ENCODE results near the gene EVX1.
A peak's percentile ranks its signal among the peaks of the same experiment; 100 is the strongest.

Gene EVX1

DNA sequence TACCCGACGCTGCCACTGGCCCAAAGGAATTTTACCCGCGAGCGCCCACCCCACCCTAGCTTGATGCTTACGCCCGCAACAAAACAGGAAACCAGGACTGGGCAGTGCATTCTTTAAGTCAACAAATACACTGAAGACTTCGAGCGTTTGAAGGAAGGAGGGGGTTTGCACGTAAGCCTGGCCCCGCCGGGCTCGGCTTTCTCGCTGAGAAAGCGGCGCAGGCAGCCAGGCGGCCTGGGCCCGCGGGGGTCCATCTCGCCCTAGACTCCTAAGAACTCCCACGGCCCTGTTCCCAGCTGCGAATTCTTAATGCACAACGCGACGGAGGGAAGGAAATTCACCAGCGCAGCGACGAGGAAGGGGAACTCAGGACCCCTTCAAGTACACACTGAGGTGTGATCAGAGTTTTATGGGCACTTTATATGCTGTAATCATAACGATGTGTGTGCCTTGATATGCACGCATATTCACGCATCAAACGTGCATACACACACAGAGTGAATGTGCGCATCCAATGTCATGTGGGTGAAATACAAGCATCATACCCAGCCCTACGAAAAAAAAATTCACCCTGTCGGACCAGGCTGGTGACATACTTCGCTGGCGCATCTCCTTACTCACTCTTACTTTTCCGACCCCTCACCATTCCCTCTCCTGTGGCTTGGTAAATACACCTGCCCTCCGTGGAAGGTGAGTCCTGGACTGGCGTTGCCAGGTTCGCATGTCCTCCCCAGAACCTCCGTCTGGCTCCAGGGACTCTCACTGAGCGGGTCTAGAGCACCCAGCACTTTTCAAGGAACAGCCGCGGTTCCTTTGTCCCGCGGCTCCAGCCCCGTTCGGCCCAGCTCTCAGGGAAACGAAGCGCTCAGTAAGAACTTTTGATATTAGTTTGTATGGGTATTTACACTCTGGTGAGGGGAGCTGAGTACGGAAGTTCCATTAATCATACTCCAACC is 37.0 kb upstream of the EVX1 start:
- DNase-seq (ENCODE audit: low read depth in 2 of 2) = no peak

DNA sequence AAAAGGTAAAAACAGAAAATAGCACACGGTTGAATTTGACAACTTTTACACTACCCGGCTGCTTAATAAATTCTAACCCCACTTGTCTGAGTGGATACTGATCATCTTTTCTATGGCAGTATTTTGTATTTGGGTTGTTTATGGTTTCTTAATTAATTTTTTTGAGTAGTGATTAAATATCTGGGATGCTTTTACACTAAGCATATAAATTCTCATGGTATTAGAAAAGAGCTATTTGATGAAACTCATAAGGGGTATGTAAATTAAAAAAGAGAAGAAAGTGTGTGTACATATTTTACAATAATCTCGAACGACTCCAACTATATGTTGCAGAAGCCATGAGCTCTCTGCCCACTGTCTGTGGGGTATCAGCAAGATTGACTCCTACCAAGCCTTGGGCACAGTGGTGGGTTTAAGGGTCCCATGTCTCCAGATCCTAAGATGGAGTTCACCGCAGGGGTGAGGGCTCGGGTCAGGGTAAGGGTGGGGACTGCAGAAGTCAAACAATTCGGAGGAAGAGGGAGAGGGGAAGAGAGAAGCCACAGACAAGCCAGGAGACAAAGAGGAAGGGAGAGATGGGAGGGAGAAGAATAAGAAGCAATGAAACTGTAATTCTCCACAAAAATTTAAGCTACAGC is 35.1 kb upstream of the EVX1 start:
- no peak for DNase-seq (ENCODE audit: low read depth in 2 of 2)

DNA sequence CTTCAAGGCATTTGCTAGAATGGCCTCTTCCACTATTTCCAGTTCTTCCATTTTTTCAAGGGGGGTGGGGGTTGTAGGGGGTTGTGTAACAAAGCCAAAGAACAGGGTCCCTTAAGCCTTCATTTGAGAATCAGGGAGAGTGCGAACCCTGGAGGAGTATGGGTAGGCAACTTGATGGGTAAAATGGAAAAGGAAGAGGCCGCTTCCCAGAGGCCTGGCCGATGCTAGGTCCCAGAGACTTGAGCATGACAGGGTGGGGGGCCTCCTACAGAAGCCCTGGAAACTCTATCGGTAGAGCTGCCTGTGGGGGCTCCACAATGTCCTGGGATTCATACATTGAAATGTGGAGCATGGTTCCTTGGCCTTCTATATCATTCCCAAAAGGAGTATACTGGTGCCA is 33.6 kb upstream of the EVX1 start:
- no peak for DNase-seq (ENCODE audit: low read depth in 2 of 2)

DNA sequence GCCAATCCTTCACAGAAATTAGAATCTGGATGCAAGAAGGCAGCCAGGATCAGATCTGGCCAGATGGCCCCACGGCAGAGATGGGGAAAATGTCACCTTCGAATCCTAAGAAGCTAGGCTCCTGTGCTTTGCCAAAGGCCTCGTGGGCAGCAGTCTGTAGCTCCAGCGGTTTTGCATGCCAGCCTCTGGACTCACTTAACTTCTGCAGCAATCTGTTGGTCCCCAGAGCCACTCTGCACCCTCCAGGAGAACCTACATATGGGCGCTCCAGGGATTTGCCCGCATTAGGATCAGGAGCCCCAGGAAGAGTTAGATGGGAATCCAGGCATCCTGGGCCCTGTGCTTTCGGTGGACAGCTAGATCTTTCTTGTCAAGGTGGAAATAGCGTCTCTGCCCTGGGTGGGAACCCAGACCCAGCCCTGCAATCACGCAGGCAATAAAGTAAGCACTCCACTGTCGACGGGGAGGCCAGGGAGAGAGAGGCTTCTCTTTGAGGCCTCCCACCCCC is 32.6 kb upstream of the EVX1 start:
- DNase-seq (ENCODE audit: low read depth in 2 of 2) = no peak

DNA sequence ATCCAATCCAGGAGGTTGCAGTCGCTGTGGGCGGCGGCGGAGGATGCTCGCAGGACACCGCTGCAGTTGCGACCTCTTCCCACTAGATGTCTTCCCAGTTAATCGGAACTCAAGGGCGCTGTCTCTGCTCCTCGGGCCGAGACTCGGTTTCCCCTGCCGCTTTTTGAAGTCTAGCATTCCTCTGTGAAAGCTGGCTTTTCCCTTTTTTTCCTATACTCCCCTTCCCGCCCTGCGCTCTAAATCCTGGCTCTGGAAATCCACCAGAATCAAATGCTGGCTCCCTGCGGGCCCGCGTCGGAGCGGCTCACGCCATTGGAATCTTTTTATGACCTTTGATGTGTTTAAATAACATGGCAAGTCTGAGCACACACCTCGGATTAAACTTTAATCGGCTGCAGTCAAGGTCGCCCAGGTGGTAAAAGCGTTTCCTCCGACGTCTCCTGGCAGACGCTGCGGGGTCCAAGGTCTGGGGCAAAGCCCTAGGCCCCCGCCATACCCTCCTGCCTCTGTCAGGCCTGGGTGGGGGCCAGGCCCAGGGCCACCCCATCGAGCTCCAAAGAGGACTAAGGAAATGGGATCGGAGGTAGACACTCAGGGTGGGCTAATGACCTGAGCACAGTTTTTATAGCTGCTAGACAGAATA is 32.0 kb upstream of the EVX1 start:
- peak in 1 of 2 donors; percentile 45 for DNase-seq (ENCODE audit: low read depth in 2 of 2)

DNA sequence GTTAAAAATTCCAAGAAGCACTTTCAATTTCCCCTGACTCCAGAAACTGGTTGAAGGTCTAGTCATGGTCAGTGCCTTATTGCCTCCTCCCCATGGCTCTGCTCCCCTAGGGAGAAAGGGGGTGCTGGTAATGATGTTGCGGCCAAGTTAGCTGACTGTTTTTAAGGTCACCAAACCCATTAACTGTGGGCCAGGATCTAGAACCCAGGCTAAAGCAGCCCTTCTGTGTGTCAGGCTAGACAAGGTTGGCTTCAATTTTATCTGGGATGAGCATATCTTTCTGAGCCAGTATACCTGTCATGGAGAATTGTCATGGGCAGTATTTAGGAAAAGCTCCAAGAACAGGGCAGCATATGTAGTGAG is 31.5 kb upstream of the EVX1 start:
- no peak for DNase-seq (ENCODE audit: low read depth in 2 of 2)

DNA sequence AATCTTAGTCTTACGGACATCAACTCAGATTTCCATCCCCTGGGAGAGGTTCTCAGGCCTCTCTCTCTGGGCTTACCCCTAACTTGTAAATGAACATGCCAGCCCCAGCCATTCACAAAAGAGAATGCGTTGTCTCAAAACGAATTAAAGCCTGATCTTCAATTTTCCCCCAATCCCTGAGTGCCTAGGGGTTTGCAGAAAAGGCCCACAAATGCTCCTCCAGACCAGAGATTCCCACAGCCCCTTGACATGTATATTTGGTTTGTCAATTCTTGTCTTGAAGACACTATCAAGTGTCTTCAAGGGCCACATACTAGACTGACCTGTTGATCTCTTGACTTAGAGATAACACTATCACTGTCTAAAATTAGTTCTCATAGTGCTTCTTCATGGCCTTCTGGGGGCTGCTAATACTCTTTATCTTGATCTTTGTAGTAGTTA is 30.8 kb upstream of the EVX1 start:
- DNase-seq (ENCODE audit: low read depth in 2 of 2) = no peak

DNA sequence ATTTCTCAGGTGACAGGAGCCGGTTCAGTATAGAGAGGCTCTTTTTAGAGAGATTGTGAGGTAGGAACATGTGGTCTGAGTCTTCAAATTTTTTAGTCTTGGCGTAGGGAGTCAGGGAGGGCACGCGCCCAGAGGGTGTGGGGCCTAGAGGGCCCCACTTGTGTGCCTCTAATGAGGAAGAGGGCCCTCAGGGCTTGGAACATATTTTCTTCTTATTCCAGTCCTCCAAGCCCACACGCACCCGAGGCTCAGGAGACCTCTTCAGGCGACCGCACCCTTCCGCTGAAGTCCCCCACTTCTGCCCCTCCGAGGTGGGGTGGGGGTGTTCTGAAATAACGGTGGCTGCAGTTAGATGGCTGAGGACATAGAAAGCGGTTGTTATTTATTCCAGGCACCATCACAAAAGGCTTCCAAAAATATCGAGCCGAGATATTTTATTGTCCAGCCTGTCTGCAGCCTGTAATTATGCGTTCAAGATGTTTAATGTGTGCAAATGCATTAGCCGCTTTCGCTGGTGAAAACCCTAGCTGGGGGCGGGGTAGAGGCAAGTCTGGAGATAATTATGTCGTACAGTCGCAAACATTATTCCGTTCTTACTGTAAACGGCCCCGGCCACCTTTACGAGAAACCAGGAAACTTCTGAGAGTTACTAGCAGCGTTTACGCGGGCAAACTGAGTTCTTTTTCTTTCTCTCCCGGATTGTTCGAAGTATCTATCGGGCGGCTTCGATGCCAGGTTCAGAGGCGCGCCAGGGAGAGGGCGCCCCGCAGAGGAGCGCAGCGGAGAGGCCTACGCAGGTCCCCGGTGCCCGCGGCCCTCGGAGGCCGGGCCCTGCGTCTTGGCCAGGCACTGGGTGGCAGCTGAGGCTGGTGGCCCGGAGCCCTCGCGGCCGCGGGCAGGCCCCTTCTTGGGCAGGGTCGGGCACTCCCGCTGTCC is 29.8 kb upstream of the EVX1 start:
- no peak for DNase-seq (ENCODE audit: low read depth in 2 of 2)

DNA sequence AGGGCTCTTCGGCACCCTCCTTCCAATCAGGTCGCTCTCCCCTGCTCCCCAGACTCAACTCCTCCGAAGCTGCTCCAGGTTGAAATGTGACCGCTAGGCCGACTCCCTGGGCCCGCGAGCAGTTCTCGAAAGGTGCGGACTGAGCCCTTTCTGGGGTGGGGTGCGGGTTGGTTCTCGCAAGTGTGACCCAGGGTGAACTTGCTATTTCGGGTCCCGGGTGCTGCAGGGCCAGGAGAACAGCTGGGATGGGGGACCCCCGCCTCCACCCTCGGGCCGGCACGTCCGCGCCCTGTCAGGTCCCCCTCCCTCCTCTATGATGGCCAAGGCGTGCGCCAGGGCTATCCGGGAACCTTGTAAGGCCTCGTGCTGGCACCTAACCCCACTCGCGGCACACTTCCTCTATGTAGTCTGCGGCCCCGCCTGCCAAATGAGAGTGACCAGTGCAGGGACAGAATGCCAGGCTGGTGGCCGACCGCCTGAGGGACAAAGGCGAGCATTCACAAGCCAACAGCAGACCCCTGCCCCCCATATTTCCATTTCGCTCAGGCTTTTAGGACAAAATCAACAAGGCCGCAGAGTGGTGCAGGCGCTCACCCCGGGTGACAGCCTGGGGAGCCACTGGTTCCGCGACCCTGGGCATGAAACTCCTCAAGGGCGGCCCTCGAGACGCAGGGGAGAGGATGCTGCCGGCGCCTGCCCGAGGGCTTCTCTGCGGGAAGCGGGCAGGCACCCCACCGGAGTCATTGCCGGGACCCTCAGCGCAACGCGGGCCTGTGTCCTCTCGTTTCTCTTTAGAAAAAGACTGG is 29.0 kb upstream of the EVX1 start:
- no peak for DNase-seq (ENCODE audit: low read depth in 2 of 2)

DNA sequence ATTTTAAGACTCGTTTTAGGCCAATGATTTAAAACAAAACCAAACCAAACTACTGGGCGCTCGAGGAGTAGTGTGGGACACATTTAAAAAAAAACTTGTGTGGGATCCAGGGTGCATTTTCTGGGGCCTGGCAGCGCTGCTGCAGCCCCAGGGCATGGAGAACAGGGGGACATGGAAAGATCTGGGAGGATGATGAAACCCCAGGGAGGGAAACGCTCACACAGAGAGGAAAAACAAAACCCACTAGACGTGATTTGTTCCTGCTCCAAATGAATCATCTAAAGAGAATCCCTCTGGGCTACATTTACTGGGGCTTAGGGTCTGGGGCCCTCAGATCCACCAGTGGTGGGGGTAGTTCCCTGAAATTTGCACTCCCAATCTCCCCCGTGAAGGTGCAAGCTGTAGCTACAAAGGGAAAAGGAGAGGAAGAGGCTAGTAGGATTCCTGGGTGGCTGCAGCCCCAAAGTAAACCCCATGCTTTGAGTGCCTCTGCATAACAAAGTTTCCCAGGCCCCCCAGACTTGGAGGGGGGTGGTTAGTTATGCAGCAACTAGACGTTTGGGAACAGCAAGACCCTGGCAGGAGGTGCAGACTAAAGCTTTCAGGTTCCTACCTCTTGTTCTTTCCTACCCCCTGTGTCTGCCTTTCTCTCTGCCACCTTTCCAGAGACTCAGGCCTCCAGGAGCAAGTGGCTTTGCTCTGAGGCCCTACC is 28.2 kb upstream of the EVX1 start:
- DNase-seq (ENCODE audit: low read depth in 2 of 2) = no peak

DNA sequence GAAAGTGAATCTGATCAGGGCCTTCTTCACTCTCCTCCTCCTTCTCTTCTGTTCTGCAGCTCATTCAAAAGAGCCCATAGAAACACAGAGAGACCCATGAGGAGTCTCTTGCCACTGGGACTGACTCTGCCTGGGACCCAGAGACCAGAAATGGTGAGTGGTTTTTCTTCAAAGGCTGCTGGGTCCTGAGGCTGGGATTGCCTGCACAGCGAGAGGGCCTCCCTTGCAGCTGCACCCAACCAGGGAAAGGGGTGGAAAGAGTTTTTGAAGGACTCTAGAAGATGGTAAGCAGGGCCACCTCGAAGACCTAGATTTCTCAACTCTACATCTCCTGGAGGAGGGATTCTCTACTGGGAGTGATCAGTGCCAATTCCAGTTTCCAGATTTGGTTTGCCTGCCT is 27.2 kb upstream of the EVX1 start:
- DNase-seq (ENCODE audit: low read depth in 2 of 2) = no peak

DNA sequence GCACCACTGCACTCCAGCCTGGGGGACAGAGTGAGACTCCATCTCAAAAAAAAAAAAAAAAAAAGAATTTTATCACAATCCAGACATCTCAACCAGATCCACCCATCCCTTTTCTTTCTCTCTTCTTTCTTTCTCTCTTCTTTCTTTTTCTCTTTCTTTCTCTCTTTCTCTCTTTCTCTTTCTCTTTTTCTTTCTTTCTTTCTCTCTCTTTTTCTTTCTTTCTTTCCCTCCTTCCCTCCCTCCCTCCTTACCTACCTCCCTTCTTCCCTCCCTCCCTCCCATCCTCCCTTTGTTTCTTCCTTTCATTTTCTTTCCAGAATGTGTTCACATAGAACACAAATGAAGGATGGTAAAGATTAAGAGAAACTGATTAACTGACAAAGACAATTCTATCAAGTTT is 24.7 kb upstream of the EVX1 start:
- no peak for DNase-seq (ENCODE audit: low read depth in 2 of 2)

DNA sequence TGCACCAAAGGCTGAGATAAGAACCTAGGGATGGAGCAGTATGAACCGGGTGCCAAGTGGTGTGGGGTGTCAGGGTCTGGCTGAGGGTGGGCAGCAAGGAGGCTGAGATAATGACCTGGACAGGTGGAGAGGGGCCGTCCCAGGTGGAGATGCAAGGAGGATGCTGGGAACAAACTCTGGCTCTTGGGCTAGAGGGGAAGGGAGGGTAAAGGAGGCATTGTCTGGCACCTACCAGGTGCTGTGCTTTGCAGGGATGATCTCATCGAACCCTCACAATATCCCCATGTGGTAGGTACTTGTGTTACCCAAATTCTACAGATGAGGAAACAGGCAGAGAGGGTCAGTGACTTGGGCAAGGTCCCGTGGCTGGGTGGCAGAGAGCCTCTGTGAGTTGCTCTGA is 22.8 kb upstream of the EVX1 start:
- DNase-seq (ENCODE audit: low read depth in 2 of 2) = no peak

DNA sequence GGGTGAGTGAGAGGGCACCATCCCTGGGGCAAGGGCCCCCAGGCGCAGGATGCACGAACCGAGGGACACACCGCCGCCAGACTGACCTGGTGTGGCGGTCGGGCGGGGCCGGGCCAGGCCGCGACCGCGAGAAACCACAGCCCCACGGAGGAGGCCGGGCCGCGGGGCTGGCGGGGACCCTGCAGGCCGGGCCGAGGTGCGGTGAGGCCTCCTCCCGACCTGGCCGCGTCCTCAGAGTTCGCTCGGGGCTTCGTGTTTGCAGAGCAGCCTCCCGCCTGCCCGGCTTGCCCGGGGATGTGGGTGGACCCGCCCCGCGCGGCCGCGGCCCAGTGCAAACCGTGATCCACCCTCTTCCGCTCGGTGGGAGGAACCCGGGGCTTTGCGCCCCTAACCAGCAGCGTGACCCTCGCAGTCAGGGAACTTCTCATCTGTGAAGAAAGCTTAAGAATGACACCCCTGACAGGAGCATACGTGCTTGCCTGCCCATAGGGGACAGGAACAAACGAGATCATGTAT is 22.1 kb upstream of the EVX1 start:
- no peak for DNase-seq (ENCODE audit: low read depth in 2 of 2)

DNA sequence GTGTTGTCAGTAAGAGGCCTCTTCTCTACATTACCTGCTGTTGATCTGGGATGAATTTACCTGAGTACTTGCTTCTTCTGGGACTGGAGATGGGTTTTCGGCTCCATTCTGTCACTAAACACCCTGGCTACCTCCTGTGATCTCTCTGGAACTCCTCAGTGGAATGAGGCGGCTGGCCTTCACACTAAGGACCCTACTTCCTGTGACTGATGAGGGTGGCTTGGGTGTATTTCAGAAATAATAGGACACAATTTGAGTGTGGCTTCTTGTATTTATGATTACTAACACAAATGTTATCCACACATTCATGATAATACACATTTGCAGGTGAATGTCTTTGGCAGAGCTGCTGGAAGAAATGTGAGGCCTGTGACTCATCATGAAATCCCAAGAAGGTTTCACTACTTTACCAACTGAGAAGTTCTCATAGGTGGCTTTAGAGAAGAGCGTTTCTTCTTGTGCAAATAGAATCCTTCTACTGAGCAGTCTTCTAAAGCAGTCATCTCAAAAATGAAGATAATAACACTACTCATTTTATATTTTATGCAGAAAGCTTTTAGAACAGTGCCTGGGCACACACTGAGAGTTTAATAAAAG is 21.3 kb upstream of the EVX1 start:
- no peak for DNase-seq (ENCODE audit: low read depth in 2 of 2)

DNA sequence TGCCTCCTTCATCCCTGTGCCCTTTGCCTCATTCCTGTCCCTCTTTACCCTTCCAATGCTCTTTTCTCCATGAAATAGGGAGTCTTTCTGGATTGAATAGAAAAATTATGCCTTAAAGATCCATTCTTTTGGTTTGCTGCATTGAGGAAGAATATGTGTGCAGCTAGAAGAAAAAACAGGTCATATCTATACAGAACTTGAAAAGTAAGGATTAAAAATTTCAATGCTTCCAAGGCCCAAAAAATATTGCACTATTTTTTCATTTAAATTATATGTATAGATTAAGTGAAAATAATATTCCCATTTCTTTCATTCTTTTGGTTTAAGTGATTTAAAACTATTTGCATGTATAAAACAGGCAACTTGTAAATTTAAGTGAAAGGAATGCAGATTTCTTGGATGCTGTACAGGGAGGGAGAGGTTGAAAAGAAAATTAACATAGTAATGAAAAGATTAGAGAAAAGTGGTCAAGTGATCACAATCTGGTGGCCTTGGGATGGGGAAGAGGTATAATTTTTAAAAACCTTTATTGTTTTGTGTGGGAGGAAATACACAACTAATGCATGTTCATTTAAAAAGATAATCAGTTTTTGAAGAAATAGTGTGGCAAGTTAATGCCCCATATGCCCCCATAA is 18.5 kb upstream of the EVX1 start:
- DNase-seq (ENCODE audit: low read depth in 2 of 2) = no peak

DNA sequence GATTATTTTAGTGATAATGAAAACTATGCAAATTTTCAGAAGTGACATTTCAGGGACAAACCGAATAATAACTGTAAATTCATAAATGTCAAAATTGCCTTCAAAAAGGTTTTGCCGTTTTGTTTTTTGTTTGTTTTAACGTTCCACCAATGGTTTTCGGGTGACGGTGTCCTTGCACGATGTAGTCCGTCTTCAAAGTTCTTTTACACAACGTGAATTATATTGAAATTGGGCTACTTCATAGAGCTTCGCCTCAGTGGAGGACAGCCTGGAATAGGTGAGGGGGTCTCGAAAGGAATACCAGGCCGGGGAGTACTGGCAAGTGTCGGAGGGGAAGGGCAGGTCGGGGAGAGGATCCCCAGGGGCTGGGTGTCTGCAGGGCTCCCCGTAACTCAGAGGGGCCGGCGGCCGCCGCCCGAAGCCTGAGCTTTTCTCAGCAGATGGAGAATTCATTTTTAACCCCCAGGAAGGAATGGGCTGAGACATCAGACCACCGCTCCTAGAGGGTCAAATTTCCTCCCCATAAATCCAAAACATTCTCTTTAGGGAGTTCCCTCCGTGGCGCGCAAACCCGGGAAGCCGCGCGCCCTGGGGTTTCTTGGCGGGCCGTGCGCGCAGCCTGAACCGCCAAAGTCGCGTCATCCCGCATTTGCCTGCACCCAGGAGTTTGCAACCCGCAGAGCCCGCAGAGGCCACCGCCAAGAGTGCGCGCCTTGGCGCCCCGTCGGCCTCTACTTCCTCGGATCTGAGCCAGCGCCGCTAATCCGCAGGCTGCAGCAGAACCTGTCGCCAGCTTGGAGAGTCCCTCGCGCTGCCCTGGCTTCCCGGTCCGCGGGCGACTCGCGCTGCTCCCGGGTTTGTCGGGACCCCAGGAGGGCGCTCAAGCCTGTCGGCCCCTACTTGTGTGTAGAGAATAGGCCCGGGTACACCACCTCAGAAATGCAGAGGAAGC is 17.3 kb upstream of the EVX1 start:
- DNase-seq (ENCODE audit: low read depth in 2 of 2) = no peak

DNA sequence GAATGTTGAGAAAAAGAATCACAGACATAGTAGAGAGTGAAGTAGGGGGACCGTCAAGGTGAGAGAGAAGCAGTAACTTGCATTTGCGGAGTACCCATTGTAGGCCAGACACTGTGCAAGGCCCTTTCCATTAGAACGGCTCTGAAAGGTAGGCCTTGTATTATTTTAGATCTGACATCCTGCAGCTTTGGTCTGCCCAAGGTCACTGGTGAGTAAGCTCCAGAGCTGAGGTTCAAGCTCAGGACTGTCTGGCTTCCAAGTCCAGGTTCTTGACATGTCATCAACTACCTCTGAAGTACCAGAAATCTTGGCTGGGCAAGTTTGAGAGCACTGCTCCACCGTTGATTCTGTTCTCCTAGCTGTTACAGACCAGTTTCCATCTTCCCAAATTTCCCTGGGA is 13.2 kb upstream of the EVX1 start:
- DNase-seq (ENCODE audit: low read depth in 2 of 2) = no peak
